ENCODE data around the gene POLD2.

Gene POLD2

GRCh38 chr7:44145479-44145968, 22.2 kb upstream of the POLD2 start:
- CTCF ChIA-PET: interaction anchor here (1.0 to 1.1 kb wide), 2 partner anchors 9 to 10 kb away, joined by 3 to 4 read pairs; no protein-coding TSS in a partner anchor
- DNase-seq (ENCODE audit: low read depth, low spot score): no peak
- H3K4me3 ChIP-seq (ENCODE audit: low read depth, low read length): peak overlapping the region; percentile 49
- POLR2A ChIA-PET: no interaction called here
- TF ChIP-seq, protein P1, sequence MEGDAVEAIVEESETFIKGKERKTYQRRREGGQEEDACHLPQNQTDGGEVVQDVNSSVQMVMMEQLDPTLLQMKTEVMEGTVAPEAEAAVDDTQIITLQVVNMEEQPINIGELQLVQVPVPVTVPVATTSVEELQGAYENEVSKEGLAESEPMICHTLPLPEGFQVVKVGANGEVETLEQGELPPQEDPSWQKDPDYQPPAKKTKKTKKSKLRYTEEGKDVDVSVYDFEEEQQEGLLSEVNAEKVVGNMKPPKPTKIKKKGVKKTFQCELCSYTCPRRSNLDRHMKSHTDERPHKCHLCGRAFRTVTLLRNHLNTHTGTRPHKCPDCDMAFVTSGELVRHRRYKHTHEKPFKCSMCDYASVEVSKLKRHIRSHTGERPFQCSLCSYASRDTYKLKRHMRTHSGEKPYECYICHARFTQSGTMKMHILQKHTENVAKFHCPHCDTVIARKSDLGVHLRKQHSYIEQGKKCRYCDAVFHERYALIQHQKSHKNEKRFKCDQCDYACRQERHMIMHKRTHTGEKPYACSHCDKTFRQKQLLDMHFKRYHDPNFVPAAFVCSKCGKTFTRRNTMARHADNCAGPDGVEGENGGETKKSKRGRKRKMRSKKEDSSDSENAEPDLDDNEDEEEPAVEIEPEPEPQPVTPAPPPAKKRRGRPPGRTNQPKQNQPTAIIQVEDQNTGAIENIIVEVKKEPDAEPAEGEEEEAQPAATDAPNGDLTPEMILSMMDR (IDR thresholded peaks at IDR 0.05; ENCODE audit: insufficient read depth, low read length, missing control alignments): no peak

- POLR2A ChIA-PET: no interaction called here
- TF ChIP-seq, protein P1 (IDR thresholded peaks at IDR 0.05; ENCODE audit: insufficient read depth, low read length, missing control alignments): no peak
- no peak for DNase-seq (ENCODE audit: low read depth, low spot score)
- H3K4me3 ChIP-seq (ENCODE audit: low read depth, low read length): no peak overlapping the region
- CTCF ChIA-PET: interaction anchor here (1.0 to 1.1 kb wide), 2 partner anchors 8 to 10 kb away, joined by 3 to 4 read pairs; no protein-coding TSS in a partner anchor
Measured at GRCh38 chr7:44144968-44145478, 21.7 kb upstream of the POLD2 start.

DNA sequence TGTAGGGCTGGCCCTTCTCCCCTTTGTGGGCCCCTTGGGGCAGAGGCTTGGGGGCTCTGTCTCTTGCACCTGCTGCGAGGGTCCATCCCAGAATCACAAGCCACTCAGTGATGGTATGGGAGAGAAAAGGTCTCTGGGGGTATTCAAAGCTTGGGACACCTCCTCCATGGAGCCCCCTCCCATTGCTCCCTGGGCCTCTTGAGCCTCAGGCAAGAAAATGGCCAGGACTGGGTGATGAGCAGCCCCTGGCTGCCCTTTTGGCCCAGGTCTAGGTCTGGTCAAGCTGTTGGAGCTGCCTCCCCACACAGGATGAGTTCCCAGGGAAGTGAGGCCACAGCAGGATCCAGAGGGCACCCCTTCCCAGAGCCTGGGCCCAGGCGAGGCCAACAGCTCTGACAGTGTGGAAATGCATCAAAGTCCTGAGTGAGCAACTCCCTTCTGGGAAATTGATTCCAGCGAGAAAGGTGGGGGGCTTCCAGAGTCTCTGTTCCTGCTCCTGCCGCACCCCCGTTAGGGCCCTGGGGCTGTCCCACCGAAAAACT, 21.1 kb upstream of the POLD2 start:
- H3K4me3 ChIP-seq (ENCODE audit: low read depth, low read length): no peak overlapping the region
- ChIA-PET CTCF (interaction anchor here (1.0 to 1.1 kb wide), 2 partner anchors 7 to 9 kb away, joined by 3 to 4 read pairs; no protein-coding TSS in a partner anchor), POLR2A (no interaction called here)
- TF ChIP-seq, protein P1 (IDR thresholded peaks at IDR 0.05; ENCODE audit: insufficient read depth, low read length, missing control alignments): no peak
- DNase-seq (ENCODE audit: low read depth, low spot score): no peak

DNA sequence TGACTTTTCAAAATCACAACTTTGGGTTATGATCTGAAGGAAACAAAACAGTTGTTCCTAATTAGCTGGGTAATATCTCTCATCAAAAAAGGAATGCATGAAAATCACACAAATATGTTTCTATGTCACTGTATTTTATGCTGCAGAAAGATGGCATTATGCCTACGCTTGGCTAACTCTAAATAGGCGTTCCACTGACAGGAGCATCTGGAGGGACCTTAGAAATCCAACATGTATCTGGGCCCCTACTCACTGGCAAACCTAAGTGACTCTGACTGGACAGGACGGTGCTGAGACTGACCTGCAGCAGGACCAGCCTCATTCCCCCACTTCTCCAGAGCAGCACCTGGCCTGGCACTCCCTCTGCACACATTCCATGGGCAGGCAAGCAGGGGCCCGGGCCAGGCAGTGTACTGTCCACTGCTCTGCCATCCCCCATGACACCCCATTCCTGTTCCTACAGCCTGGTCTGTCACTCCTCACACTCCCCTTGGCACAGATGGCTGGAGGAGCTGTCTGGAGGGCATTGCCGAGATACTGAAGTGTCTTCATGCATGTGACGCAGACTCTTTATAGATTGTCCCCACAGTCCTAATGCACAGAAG, 20.4 kb upstream of the POLD2 start:
- CTCF ChIA-PET: no interaction called here
- POLR2A ChIA-PET: no interaction called here
- TF ChIP-seq, protein P1 (IDR thresholded peaks at IDR 0.05; ENCODE audit: insufficient read depth, low read length, missing control alignments): no peak
- DNase-seq (ENCODE audit: low read depth, low spot score): no peak
- H3K4me3 ChIP-seq (ENCODE audit: low read depth, low read length): no peak overlapping the region

- no peak overlapping the region for H3K4me3 ChIP-seq (ENCODE audit: low read depth, low read length)
- ChIA-PET POLR2A (no interaction called here), CTCF (interaction anchor here (1.2 kb wide), 1 partner anchor 11 kb away, joined by 7 read pairs; no protein-coding TSS in a partner anchor)
- TF ChIP-seq, protein P1 (IDR thresholded peaks at IDR 0.05; ENCODE audit: insufficient read depth, low read length, missing control alignments): no peak
- no peak for DNase-seq (ENCODE audit: low read depth, low spot score)
Measured at GRCh38 chr7:44142028-44142427, 18.7 kb upstream of the POLD2 start.

DNA sequence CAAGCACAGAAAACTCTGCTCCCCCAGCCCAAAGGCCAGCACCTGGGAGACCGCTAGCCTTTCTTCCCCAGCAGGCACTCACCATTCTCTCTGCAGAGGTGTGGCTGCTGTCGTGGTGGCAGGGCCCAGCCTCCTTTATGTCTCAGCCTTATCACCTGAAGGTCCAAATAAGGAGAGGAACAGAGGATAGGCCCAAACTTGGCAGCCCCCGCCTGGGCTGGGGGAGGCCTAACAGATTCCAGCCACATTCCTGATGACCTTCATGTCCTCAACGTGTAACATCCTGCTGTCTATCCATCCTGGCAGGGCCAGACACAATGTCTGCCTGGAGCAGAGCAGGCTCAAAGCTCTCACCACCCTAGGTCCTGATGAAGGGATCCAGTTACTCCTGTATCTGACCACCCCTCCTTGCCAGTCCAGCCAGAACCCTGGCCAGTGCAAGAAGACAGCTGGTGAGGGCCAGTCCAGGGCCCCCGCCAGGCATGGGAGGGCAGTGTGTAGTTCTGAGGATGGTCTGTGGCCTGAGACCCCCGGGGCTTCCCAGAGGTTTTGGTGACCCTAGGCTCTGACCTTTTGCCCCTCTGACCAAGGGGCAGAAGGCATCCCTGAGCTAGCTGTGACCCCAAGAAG, 18.0 kb upstream of the POLD2 start, which contains the start of gene MYL7:
TSS of gene MYL7 (minus strand) at position 112 of the 630 bp plus-strand sequence. CDS start at position 85, 27 bp downstream.
- DNase-seq (ENCODE audit: low read depth, low spot score): no peak
- CTCF ChIA-PET: interaction anchor here (1.2 kb wide), 1 partner anchor 10 kb away, joined by 7 read pairs; no protein-coding TSS in a partner anchor
- POLR2A ChIA-PET: no interaction called here
- TF ChIP-seq, protein P1 (IDR thresholded peaks at IDR 0.05; ENCODE audit: insufficient read depth, low read length, missing control alignments): no peak
- no peak within 1 kb of the TSS for H3K4me3 ChIP-seq (ENCODE audit: low read depth, low read length)

Data from AG04449 (cell line).